MG63 (cell line): ENCODE results near the gene EDNRB. TPM values are rescaled to one million over a fixed set of nuclear protein-coding genes. Genes with fewer than 3 reads are reported as not detected.
"Not testable (repeated sequence)": the region's sequence is repeated elsewhere in the genome, so short reads cannot be mapped to it uniquely, and the experiment has no call there.

ENCODE experiments used
- DNase-seq: peaks from one replicate; pipeline ENCODE4 v3.0.0-alpha.2; 2020
- H3K27me3 ChIP-seq: fragments of 250-450 bp; sonication (Bioruptor Pico); 2 replicates; pipeline ENCODE4 v1.5.1; 2020; ENCODE audit warnings: mild to moderate bottlenecking, moderate library complexity
- H3K36me3 ChIP-seq: fragments of 250-450 bp; sonication (Bioruptor Pico); 2 replicates; pipeline ENCODE4 v1.5.1; 2020; ENCODE audit warnings: mild to moderate bottlenecking, moderate library complexity
- H3K4me3 ChIP-seq: fragments of 250-450 bp; sonication (Bioruptor Pico); 2 replicates; pipeline ENCODE4 v1.5.1; 2020; ENCODE audit warnings: mild to moderate bottlenecking, moderate library complexity
- H3K9me3 ChIP-seq: fragments of 250-450 bp; sonication (Bioruptor Pico); 2 replicates; pipeline ENCODE4 v1.5.1; 2020; ENCODE audit warnings: mild to moderate bottlenecking, moderate library complexity
- total RNA-seq: library from RNA; depleted of rRNA; stranded (reverse); fragments of >200 nt; shearing (Covaris generic); gene quantifications from 2 replicates; pipeline ENCODE4 v1.2.3, GENCODE V29; 2014; ENCODE audit warnings: low replicate concordance; rRNA removed

EDNRB gene
- total RNA-seq, 1 experiment from 2014 or later, result not detected

- Histone ChIP-seq H3K9me3 (no peaks in the 10 kb centered on the region; the same call in 1 of the 2 replicates), H3K4me3 (no peak overlapping the region), H3K36me3 (no peaks in the 10 kb centered on the region), H3K27me3 (no peaks in the 10 kb centered on the region)
- DNase-seq, result no peak
Observed at GRCh38 chr13:77868717-77869116, 49.9 kb downstream of the EDNRB start.

- DNase-seq, result no peak
- H3K27me3 ChIP-seq, result no peaks in the 10 kb centered on the region
- no peaks in the 10 kb centered on the region for H3K36me3 ChIP-seq
- no peak overlapping the region for H3K4me3 ChIP-seq
- no peaks in the 10 kb centered on the region for H3K9me3 ChIP-seq
Observed at GRCh38 chr13:77866971-77867370, 51.7 kb downstream of the EDNRB start.

GRCh38 chr13:77865622-77866021 lies 53.0 kb downstream of the EDNRB start:
- H3K4me3 ChIP-seq, result no peak overlapping the region
- no peaks in the 10 kb centered on the region for H3K9me3 ChIP-seq
- no peak for DNase-seq
- H3K27me3 ChIP-seq, result no peaks in the 10 kb centered on the region
- H3K36me3 ChIP-seq, result no peaks in the 10 kb centered on the region

GRCh38 chr13:77863144-77863543 lies 55.5 kb downstream of the EDNRB start:
- no peaks in the 10 kb centered on the region for H3K27me3 ChIP-seq
- no peak overlapping the region for H3K4me3 ChIP-seq
- no peaks in the 10 kb centered on the region for H3K36me3 ChIP-seq
- DNase-seq, result no peak
- no peaks in the 10 kb centered on the region for H3K9me3 ChIP-seq

GRCh38 chr13:77861741-77862140 lies 56.9 kb downstream of the EDNRB start:
- no peaks in the 10 kb centered on the region for H3K27me3 ChIP-seq
- no peak for DNase-seq
- H3K36me3 ChIP-seq, result no peaks in the 10 kb centered on the region
- H3K9me3 ChIP-seq, result no peaks in the 10 kb centered on the region
- no peak overlapping the region for H3K4me3 ChIP-seq

- H3K36me3 ChIP-seq, result no peaks in the 10 kb centered on the region
- H3K9me3 ChIP-seq, result no peaks in the 10 kb centered on the region
- DNase-seq, result no peak
Observed at GRCh38 chr13:77860507-77860981, 58.1 kb downstream of the EDNRB start.

GRCh38 chr13:77859450-77859849 lies 59.2 kb downstream of the EDNRB start:
- no peak overlapping the region for H3K4me3 ChIP-seq
- peak; percentile 27 for DNase-seq
- no peaks in the 10 kb centered on the region for H3K9me3 ChIP-seq
- no peaks in the 10 kb centered on the region for H3K27me3 ChIP-seq
- no peaks in the 10 kb centered on the region for H3K36me3 ChIP-seq

More at GRCh38 chr13:77860507-77860981, 58.1 kb downstream of the EDNRB start:
- Histone ChIP-seq H3K27me3 (no peaks in the 10 kb centered on the region), H3K4me3 (no peak overlapping the region)

GRCh38 chr13:77857531-77858209 lies 61.0 kb downstream of the EDNRB start:
- no peak for DNase-seq
- H3K36me3 ChIP-seq, result no peaks in the 10 kb centered on the region

GRCh38 chr13:77853703-77854102 lies 64.9 kb downstream of the EDNRB start:
- no peak for DNase-seq
- Histone ChIP-seq H3K4me3 (no peak overlapping the region), H3K9me3 (no peaks in the 10 kb centered on the region), H3K36me3 (no peaks in the 10 kb centered on the region), H3K27me3 (no peaks in the 10 kb centered on the region)

More at GRCh38 chr13:77857531-77858209, 61.0 kb downstream of the EDNRB start:
- Histone ChIP-seq H3K27me3 (no peaks in the 10 kb centered on the region), H3K9me3 (no peaks in the 10 kb centered on the region), H3K4me3 (no peak overlapping the region)

GRCh38 chr13:77848050-77848449 lies 70.6 kb downstream of the EDNRB start:
- H3K36me3 ChIP-seq, H3K4me3 ChIP-seq, H3K9me3 ChIP-seq, DNase-seq, H3K27me3 ChIP-seq: not testable (repeated sequence)

- no peaks in the 10 kb centered on the region for H3K9me3 ChIP-seq
- no peaks in the 10 kb centered on the region for H3K27me3 ChIP-seq
- H3K36me3 ChIP-seq, result no peaks in the 10 kb centered on the region
- H3K4me3 ChIP-seq, result no peak overlapping the region
- no peak for DNase-seq
Observed at GRCh38 chr13:77846173-77846572, 72.5 kb downstream of the EDNRB start.

Other genes with a start within 250 kb of the EDNRB start
- not detected in 2 replicates for gene SLAIN1, start 221.1 kb downstream of the EDNRB start, total RNA-seq